ENCODE results near the gene DMXL1.

The DMXL1 gene

DNA sequence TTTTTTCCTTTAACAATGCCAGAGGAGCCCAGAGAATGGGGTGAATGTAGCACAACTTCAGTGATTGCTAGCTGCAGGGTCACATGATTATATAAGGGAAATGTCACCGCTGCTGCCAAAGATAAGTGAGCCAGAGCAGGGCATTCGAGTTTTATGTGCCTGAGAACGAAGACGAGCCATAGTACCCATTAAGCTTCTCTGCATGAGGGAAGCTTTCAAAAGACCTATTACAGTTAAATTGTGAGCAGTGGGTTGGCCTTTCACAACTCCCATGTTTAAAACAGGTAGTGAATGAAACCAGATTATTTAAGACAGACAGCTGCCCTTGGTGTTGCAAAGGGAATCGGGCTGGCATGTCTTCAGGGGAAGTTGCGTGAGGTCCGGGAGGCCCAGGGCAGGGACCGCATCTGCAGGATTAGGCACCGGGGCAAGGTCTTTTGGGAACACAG is 202.5 kb downstream of the DMXL1 start:
- DNase-seq (ENCODE audit: low read depth), result no peak
- no peak overlapping the region for H3K4me3 ChIP-seq (ENCODE audit: low read length)

DNA sequence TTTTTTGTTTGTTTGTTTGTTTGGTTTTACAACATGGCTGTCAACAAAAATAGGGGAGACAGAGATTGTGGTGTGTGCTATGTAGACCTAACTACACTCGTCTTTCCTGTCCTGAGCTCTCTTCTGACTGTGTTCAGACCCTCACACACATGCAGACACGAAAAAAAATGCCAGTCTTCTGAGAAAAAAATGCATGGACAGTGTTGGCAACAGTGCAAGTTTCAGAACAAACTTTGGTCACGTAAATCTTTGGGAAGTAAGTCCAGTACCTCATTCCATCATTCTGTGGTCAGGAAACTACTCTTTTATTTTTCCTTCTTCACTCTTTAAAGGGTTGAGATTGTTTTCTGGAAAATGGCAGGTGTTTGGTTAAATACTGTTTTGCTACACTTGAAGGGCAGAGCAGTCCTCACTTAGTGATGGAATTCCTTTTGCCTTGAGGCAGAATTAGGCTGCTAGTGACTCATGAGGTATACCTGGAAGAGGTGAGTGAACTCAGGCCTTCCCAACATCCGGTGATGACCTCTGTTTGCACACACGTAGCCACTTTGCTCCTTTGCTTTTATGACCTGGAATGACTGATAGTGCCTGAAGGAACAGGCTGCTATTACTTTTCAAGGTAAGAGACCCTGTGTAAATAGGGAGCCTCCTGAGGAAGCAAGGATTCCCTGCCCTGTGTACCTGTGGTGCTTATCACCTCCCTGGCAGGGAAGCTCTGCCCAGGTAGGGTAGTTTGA is 203.3 kb downstream of the DMXL1 start:
- H3K4me3 ChIP-seq (ENCODE audit: low read length), result no peak overlapping the region
- TF ChIP-seq CTCF (IDR thresholded peaks at IDR 0.05; ENCODE audit: insufficient read depth, low read depth, low read length, missing control alignments), result no peak
- peak; percentile 94 for DNase-seq (ENCODE audit: low read depth)

More for the DNA sequence above, 202.5 kb downstream of the DMXL1 start:
- no peak for TF ChIP-seq CTCF (IDR thresholded peaks at IDR 0.05; ENCODE audit: insufficient read depth, low read depth, low read length, missing control alignments)

GRCh38 chr5:119274767-119275130 is 203.9 kb downstream of the DMXL1 start:
- DNase-seq (ENCODE audit: low read depth), result peak; percentile 84
- no peak overlapping the region for H3K4me3 ChIP-seq (ENCODE audit: low read length)

DNA sequence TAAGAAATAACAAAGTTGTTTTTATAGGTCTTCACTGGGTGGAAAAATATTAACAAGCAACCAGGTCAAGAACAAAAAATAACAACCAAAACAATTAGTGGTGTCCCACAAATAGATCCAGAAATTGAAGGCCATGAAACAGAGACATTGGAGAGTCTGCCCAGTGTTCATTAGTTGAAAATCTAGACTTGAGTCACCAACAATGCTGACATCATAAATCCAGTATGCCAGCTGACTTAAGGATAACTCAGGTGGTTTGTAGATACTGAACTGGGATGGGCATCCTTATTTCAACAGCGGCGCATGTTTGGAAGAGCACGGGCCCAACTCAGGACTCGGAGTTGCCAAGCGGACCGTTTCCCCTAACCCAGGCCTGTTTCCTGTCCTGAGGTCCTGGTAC is 204.3 kb downstream of the DMXL1 start:
- no peak for TF ChIP-seq CTCF (IDR thresholded peaks at IDR 0.05; ENCODE audit: insufficient read depth, low read depth, low read length, missing control alignments)
- no peak overlapping the region for H3K4me3 ChIP-seq (ENCODE audit: low read length)
- peak; percentile 95 for DNase-seq (ENCODE audit: low read depth)

More at GRCh38 chr5:119274767-119275130, 203.9 kb downstream of the DMXL1 start:
- TF ChIP-seq CTCF (IDR thresholded peaks at IDR 0.05; ENCODE audit: insufficient read depth, low read depth, low read length, missing control alignments), result no peak

- no peak overlapping the region for H3K4me3 ChIP-seq (ENCODE audit: low read length)
- no peak for DNase-seq (ENCODE audit: low read depth)
- no peak for TF ChIP-seq CTCF (IDR thresholded peaks at IDR 0.05; ENCODE audit: insufficient read depth, low read depth, low read length, missing control alignments)
These were observed 204.8 kb downstream of the DMXL1 start for GRCh38 chr5:119275601-119276173.

DNA sequence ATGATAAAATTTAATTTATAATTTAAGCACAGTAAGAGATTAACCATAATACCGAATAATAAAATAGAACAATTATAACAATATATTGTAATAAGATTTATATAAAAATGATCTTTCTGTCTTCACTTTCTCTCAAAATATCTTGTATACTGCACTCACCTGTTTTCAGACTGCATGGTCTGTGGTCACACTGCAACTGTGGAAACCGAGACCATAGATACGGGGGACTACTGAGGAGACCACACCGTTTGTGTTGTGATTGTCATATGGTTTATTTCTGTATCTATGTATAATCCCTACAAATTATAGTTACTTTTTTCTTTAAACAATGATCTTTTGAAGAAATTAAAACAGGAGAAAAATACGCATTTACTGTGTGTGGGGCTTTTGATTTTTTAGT is 206.1 kb downstream of the DMXL1 start:
- no peak for TF ChIP-seq CTCF (IDR thresholded peaks at IDR 0.05; ENCODE audit: insufficient read depth, low read depth, low read length, missing control alignments)
- no peak for DNase-seq (ENCODE audit: low read depth)
- no peak overlapping the region for H3K4me3 ChIP-seq (ENCODE audit: low read length)

GRCh38 chr5:119279093-119279492 is 208.2 kb downstream of the DMXL1 start:
- H3K4me3 ChIP-seq (ENCODE audit: low read length), result no peak overlapping the region
- DNase-seq (ENCODE audit: low read depth), result no peak
- TF ChIP-seq CTCF (IDR thresholded peaks at IDR 0.05; ENCODE audit: insufficient read depth, low read depth, low read length, missing control alignments), result no peak
